Spinal cord (tissue), 10 donors: ENCODE results near the gene TMEM132D. TPM values are rescaled to one million over a fixed set of nuclear protein-coding genes. Genes with fewer than 3 reads are reported as not detected.

Experiments
- DNase-seq, 6 donors: peaks; one replicate each; pipeline versions ENCODE4 v3.0.0 to v3.0.0-alpha.2; 2013 to 2015; ENCODE audit warnings: low spot score in 6 of 6, low read depth in 4 of 6
- H3K27ac ChIP-seq: one replicate; pipeline ENCODE4 v1.5.1; 2013; ENCODE audit warnings: low read depth, low read length, control low read depth
- H3K27me3 ChIP-seq: one replicate; pipeline ENCODE4 v1.6.1; 2013; ENCODE audit warnings: low read length; ENCODE audit not compliant: control insufficient read depth, insufficient read depth
- H3K36me3 ChIP-seq: one replicate; pipeline ENCODE4 v1.6.1; 2013; ENCODE audit warnings: low read length; ENCODE audit not compliant: control insufficient read depth, insufficient read depth
- H3K4me1 ChIP-seq: one replicate; pipeline ENCODE4 v1.6.1; 2013; ENCODE audit warnings: low read length; ENCODE audit not compliant: control insufficient read depth, insufficient read depth
- H3K4me3 ChIP-seq: one replicate; pipeline ENCODE4 v1.5.1; 2013; ENCODE audit warnings: low read depth, low read length, control low read depth
- H3K9me3 ChIP-seq: one replicate; pipeline ENCODE4 v1.6.1; 2013; ENCODE audit warnings: low read length; ENCODE audit not compliant: control insufficient read depth, insufficient read depth
- WGBS: methylation state at CpG from one replicate; pipeline ENCODE4 v1.1.5; 2013; ENCODE audit warnings: missing lambda C conversion rate; ENCODE audit not compliant: insufficient coverage; 5-methylcytosine and 5-hydroxymethylcytosine counted together
- long read RNA-seq, 4 donors: transcript quantifications; one replicate each; lab custom pipeline, GENCODE V29; 2026
- polyA plus RNA-seq, 2 donors: library from polyadenylated mRNA; unstranded; fragments of 120-200 nt; gene quantifications; one replicate each; pipeline ENCODE4 v1.2.1, GENCODE V29; 2013; ENCODE audit not compliant: insufficient read length in 2 of 2
- total RNA-seq, 2 donors: library from RNA; depleted of rRNA in 1 of 2; stranded (reverse); fragments of 120-200 nt in 1 of 2; fragments of >200 nt in 1 of 2; gene quantifications; one replicate each; pipeline versions ENCODE4 v1.2.3 to v1.2.4, GENCODE V29; 2013 to 2014
- donor health status: healthy.

Gene TMEM132D
- total RNA-seq (10 to 100 TPM in 1 of 2 donors, 1 to 10 TPM in 1; 4.7 to 13.4 TPM), polyA plus RNA-seq (10 to 100 TPM; 11.8 to 15.7 TPM)
- long read RNA-seq, donor 1: 0 reads
- long read RNA-seq, donor 2, partial matches to known transcripts: 5 of 5 reads
- long read RNA-seq, donor 2, other reads (novel, unspliced or antisense): 0 of 5 reads
- long read RNA-seq, donor 3: 0 reads
- long read RNA-seq, donor 4: 0 reads

DNA sequence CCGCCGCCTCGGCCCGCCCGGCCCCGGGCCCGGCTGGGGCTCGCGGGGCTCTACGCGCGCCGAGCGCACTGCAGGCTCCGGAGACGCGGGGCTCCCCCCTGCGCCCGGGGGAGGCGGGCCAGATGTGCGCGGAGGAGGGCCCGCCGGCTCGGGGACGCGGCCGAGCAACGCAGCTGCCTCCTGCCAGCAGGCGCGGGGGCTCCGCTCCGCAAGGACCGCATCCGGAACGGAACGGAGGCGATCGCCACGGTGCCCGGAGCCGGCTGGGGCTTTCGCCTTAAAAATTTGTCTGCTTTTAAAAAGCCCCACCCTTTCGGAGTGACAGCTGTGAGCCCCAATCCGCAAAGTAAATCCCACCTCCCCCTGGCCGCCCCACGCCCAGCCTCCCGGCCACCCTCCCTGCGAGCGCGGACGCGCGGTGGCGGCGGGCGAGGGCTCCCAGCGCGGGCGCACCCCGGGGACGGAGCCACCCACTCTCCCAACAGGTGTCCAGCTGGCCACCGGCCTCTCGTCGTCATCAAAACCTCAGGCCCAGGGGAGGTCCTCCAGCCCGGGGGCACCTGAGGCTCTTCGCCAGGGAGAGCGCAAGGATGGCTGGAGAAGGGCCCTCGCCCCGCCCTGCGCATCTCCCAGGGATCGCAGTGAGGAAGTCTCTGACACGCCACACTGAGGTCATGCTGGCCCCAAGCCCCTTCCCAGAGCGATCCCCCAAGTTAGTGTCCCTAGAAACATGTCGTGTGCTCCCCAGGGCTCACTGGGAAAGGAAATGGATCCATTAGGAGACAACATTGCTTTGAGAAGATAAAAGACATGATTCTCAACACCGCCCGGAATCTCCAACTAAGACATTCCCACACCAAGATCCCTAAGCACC, at the start of gene TMEM132D:
Gene TMEM132D (minus strand): TSS at position 70 of the 874 bp plus-strand sequence.
- no peaks in the 10 kb centered on the region for H3K9me3 ChIP-seq
- peak within 1 kb of the TSS; percentile 43 for H3K4me3 ChIP-seq
- no peaks in the 10 kb centered on the region for H3K36me3 ChIP-seq
- H3K27ac ChIP-seq: no peak within 1 kb of the TSS
- peaks cover 16% of the 10 kb centered on the region for H3K4me1 ChIP-seq
- H3K27me3 ChIP-seq: peaks cover 27% of the 10 kb centered on the region
- under 1% methylated on average over 77 of the region's 77 CpGs for WGBS
- peak in 2 of 6 donors; percentile 63 to 70 for DNase-seq

DNA sequence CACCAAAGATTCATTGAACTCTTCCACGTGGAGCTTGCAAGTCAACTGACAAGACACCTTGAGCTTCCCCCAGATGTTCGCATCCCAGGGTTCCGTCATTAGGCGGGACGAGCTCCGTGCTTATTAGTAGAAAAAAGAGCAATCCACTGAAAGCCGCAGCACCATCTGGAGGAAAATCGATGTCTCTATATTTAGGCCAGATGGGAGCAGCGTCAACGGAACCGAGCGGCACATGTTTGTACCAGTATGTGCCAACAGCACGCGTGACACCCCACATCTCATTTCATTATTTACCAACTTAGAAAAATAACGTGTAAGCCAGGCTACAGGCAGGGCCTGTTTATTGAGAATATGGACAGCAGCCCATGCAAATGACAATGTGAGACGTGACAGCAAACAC, 45.8 kb upstream of the TMEM132D start:
- 78% methylated on average over 6 of the region's 16 CpGs for WGBS
- no peaks in the 10 kb centered on the region for H3K36me3 ChIP-seq
- peak in 2 of 6 donors; percentile 57 to 73 for DNase-seq
- H3K27ac ChIP-seq: no peak overlapping the region
- H3K4me3 ChIP-seq: no peak overlapping the region
- H3K4me1 ChIP-seq: no peaks in the 10 kb centered on the region
- H3K9me3 ChIP-seq: no peaks in the 10 kb centered on the region
- no peaks in the 10 kb centered on the region for H3K27me3 ChIP-seq

DNA sequence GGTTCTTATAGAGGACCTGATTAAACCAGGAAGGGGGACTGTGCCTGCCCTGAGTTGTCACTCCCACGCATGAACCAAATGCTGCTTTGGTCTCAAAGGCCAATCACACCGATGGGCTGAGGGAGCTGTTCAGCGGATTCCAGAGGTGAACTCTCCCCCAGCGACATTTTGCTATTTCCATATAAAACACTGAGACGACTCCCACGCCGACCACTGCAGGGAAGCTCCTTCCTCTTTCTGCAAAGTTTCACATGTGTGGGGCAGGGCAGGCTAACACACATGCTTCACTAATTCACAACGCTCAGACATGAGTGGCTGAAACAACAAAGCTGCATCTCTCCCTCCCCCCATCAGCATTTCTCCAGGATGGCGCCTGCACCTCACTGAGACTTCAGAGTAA, 37.8 kb upstream of the TMEM132D start:
- peaks cover 2% of the 10 kb centered on the region for H3K27me3 ChIP-seq
- H3K4me3 ChIP-seq: no peak overlapping the region
- WGBS: 66% methylated on average over 8 of the region's 9 CpGs
- H3K4me1 ChIP-seq: no peaks in the 10 kb centered on the region
- H3K27ac ChIP-seq: no peak overlapping the region
- H3K36me3 ChIP-seq: no peaks in the 10 kb centered on the region
- no peaks in the 10 kb centered on the region for H3K9me3 ChIP-seq
- no peak for DNase-seq

DNA sequence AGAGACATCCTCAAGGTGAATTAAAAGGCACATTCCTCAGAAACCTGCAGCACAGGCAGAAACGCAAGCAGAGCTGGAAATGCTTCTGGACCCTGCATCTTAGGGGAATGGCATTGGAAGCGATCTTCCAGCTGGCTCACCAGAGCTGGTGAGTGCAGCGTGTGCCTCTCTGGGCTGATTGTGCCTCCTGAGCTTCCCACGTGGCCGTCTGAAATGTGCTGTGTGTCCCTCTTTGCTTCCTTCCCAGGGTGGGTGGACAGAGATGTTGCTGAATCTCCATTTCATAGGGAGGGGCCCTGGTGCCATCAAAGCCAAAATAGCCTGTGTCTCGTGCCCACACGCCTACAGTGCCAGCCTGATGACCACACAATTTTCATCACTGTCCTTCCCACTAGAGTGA, 34.3 kb upstream of the TMEM132D start:
- WGBS: 56% methylated on average over 6 of the region's 7 CpGs
- Histone ChIP-seq H3K36me3 (no peaks in the 10 kb centered on the region), H3K27ac (no peak overlapping the region), H3K4me1 (no peaks in the 10 kb centered on the region), H3K4me3 (no peak overlapping the region), H3K9me3 (no peaks in the 10 kb centered on the region), H3K27me3 (peaks cover 2% of the 10 kb centered on the region)
- DNase-seq: peak in 1 of 6 donors; percentile 60

DNA sequence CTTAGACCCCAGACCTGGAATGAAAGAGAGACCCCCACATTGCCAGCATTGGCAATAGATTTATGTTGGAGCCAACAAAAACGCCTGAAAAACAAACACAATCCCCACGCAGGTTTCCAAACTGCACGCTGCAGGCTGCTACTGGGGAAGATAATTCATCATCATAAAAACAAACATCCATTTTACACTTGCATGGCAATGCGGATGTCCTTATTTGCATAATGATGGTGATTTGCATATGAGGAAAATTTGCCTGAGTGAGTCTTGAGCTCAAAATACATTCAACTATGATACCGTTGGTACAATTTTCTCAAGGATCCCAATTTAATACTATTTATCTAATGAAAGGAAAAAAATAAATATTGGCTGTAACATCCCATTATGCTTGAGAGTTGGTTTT, 33.6 kb upstream of the TMEM132D start:
- no CpG with 5 or more reads among the region's 5 CpGs for WGBS
- H3K27me3 ChIP-seq: peaks cover 2% of the 10 kb centered on the region
- no peaks in the 10 kb centered on the region for H3K4me1 ChIP-seq
- peak in 2 of 6 donors; percentile 23 to 77 for DNase-seq
- H3K36me3 ChIP-seq: no peaks in the 10 kb centered on the region
- H3K4me3 ChIP-seq: no peak overlapping the region
- H3K9me3 ChIP-seq: no peaks in the 10 kb centered on the region
- no peak overlapping the region for H3K27ac ChIP-seq

DNA sequence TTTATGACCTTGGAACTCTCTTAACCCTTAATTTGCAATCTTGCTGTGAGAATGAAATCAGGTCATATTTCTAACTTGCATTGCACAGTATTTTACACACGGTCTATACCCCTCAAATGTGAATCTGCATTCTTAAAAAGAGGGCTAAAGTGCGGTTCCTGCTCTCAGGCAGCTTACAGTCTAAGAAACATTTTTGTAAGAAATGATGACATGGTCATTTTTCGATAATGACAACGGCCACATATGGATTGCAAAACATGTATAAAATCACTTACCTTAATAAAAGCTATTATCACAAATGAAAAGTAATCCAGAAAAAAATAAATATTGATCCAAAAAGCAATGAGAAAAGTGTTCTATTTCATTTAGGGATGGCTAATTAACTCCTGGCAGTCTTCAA, 24.8 kb upstream of the TMEM132D start:
- H3K27ac ChIP-seq: no peak overlapping the region
- H3K4me3 ChIP-seq: no peak overlapping the region
- WGBS: no CpG with 5 or more reads among the region's 4 CpGs
- DNase-seq: no peak
- H3K36me3 ChIP-seq: no peaks in the 10 kb centered on the region
- H3K9me3 ChIP-seq: no peaks in the 10 kb centered on the region
- no peaks in the 10 kb centered on the region for H3K4me1 ChIP-seq
- no peaks in the 10 kb centered on the region for H3K27me3 ChIP-seq

DNA sequence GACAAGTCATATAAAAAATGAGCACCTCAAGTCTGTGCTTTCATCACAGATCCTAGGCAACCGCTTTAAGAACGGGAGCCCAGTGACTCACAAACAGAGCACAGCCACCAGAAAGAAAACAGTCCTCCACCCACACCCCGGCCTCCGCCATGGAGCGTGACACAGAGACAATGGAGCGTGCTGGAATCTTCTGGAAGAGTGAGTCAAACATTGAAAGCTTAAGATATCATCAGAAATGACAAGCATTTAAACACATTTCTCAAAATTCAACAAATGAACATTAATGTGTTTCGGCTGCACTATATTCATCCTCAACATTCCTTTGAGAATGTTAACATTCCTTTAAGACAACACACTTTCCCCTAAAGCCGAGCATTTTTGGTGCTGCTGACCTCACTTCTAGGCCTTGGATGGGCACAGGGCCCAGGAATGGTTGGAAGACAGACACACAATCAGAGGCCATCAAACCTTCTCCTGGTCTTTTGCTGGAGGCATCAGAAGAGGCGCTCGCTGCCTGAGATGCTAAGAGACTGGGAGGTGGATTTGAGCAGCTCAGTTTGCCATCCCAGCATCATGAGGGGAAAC, 23.6 kb upstream of the TMEM132D start:
- H3K9me3 ChIP-seq: no peaks in the 10 kb centered on the region
- no peak for DNase-seq
- no peak overlapping the region for H3K27ac ChIP-seq
- H3K4me1 ChIP-seq: no peaks in the 10 kb centered on the region
- H3K27me3 ChIP-seq: no peaks in the 10 kb centered on the region
- no peaks in the 10 kb centered on the region for H3K36me3 ChIP-seq
- WGBS: 100% methylated on average over 8 of the region's 10 CpGs
- no peak overlapping the region for H3K4me3 ChIP-seq

DNA sequence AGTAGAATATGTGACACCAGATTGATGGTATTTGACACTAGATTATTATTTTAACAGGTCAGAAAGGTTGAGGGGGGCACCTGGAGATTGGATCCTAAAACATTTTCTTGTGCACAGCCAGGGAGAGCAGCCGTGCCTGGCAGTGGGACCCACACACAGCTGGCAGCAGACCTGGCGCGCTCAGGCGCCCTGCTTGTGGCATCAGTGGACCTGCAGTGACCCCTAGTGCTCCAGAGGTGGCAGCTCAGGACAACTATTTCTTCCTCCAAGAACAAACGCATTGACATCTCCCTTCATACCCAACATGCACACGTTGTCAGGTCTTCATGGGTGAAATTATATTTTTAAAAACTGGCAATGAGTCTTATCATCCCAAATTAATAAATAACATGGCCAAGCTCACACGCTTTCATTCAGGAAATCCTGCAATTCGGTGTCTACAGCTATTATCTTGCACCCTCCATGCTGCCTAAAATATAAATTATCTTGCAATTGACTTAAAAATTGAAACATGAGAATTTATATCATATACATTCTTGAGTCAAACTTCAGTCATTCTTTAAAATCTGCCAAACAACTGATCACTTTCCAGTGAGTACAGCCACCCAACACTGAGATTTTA, 7.7 kb upstream of the TMEM132D start:
- Histone ChIP-seq H3K27me3 (peaks cover 5% of the 10 kb centered on the region), H3K36me3 (no peaks in the 10 kb centered on the region), H3K4me3 (no peak overlapping the region), H3K4me1 (peaks cover 8% of the 10 kb centered on the region), H3K27ac (no peak overlapping the region), H3K9me3 (no peaks in the 10 kb centered on the region)
- peak in 5 of 6 donors; percentile 62 to 96 (median 71) for DNase-seq
- 3% methylated on average over 4 of the region's 8 CpGs for WGBS
